ENCODE results near the gene CCDC9.
"Not testable (repeated sequence)": the region's sequence is repeated elsewhere in the genome, so short reads cannot be mapped to it uniquely, and the experiment has no call there.

The CCDC9 gene

GRCh38 chr19:47257411-47258169 is 1.3 kb downstream of the CCDC9 start:
- Histone ChIP-seq H3K9ac (ENCODE audit: low read length) (peak overlapping the region; percentile 73), H3K27me3 (ENCODE audit: control insufficient read depth, insufficient read depth, low read length) (no peaks in the 10 kb centered on the region), H3K4me3 (ENCODE audit: low read length) (peak overlapping the region; percentile 18), H3K9me3 (ENCODE audit: control insufficient read depth, low read length) (no peaks in the 10 kb centered on the region), H3K4me1 (ENCODE audit: control insufficient read depth, insufficient read depth, low read length) (peaks cover 9% of the 10 kb centered on the region), H3K36me3 (ENCODE audit: control insufficient read depth, insufficient read depth, low read length) (peaks cover 5% of the 10 kb centered on the region)

GRCh38 chr19:47258434-47258833 is 2.1 kb downstream of the CCDC9 start:
- Histone ChIP-seq H3K36me3 (ENCODE audit: control insufficient read depth, insufficient read depth, low read length) (peaks cover 5% of the 10 kb centered on the region), H3K4me3 (ENCODE audit: low read length) (peak overlapping the region; percentile 18)

GRCh38 chr19:47258895-47259555 is 2.7 kb downstream of the CCDC9 start:
- Histone ChIP-seq H3K9ac (ENCODE audit: low read length) (no peak overlapping the region), H3K4me1 (ENCODE audit: control insufficient read depth, insufficient read depth, low read length) (peaks cover 9% of the 10 kb centered on the region), H3K4me3 (ENCODE audit: low read length) (no peak overlapping the region), H3K27me3 (ENCODE audit: control insufficient read depth, insufficient read depth, low read length) (no peaks in the 10 kb centered on the region), H3K36me3 (ENCODE audit: control insufficient read depth, insufficient read depth, low read length) (peaks cover 5% of the 10 kb centered on the region), H3K9me3 (ENCODE audit: control insufficient read depth, low read length) (no peaks in the 10 kb centered on the region)

More at GRCh38 chr19:47258434-47258833, 2.1 kb downstream of the CCDC9 start:
- H3K9ac ChIP-seq (ENCODE audit: low read length), result peak overlapping the region; percentile 73
- H3K9me3 ChIP-seq (ENCODE audit: control insufficient read depth, low read length), result no peaks in the 10 kb centered on the region
- H3K27me3 ChIP-seq (ENCODE audit: control insufficient read depth, insufficient read depth, low read length), result no peaks in the 10 kb centered on the region
- H3K4me1 ChIP-seq (ENCODE audit: control insufficient read depth, insufficient read depth, low read length), result peaks cover 9% of the 10 kb centered on the region

GRCh38 chr19:47260476-47260875 is 4.2 kb downstream of the CCDC9 start:
- H3K4me1 ChIP-seq (ENCODE audit: control insufficient read depth, insufficient read depth, low read length), result peaks cover 9% of the 10 kb centered on the region
- H3K4me3 ChIP-seq (ENCODE audit: low read length), result no peak overlapping the region
- peaks cover 5% of the 10 kb centered on the region for H3K36me3 ChIP-seq (ENCODE audit: control insufficient read depth, insufficient read depth, low read length)
- H3K9me3 ChIP-seq (ENCODE audit: control insufficient read depth, low read length), result no peaks in the 10 kb centered on the region
- no peak overlapping the region for H3K9ac ChIP-seq (ENCODE audit: low read length)
- no peaks in the 10 kb centered on the region for H3K27me3 ChIP-seq (ENCODE audit: control insufficient read depth, insufficient read depth, low read length)

- not testable (repeated sequence) for H3K27me3 ChIP-seq (ENCODE audit: control insufficient read depth, insufficient read depth, low read length); H3K4me1 ChIP-seq (ENCODE audit: control insufficient read depth, insufficient read depth, low read length); H3K36me3 ChIP-seq (ENCODE audit: control insufficient read depth, insufficient read depth, low read length); H3K4me3 ChIP-seq (ENCODE audit: low read length); H3K9ac ChIP-seq (ENCODE audit: low read length); H3K9me3 ChIP-seq (ENCODE audit: control insufficient read depth, low read length)
Measured at GRCh38 chr19:47261946-47262793, 5.8 kb downstream of the CCDC9 start.

GRCh38 chr19:47264629-47265028 is 8.3 kb downstream of the CCDC9 start:
- H3K36me3 ChIP-seq (ENCODE audit: control insufficient read depth, insufficient read depth, low read length), result peaks cover 10% of the 10 kb centered on the region

GRCh38 chr19:47266401-47266941 is 10.1 kb downstream of the CCDC9 start:
- Histone ChIP-seq H3K27me3 (ENCODE audit: control insufficient read depth, insufficient read depth, low read length) (no peaks in the 10 kb centered on the region), H3K9ac (ENCODE audit: low read length) (no peak overlapping the region), H3K4me3 (ENCODE audit: low read length) (no peak overlapping the region), H3K4me1 (ENCODE audit: control insufficient read depth, insufficient read depth, low read length) (no peaks in the 10 kb centered on the region), H3K9me3 (ENCODE audit: control insufficient read depth, low read length) (no peaks in the 10 kb centered on the region), H3K36me3 (ENCODE audit: control insufficient read depth, insufficient read depth, low read length) (peaks cover 5% of the 10 kb centered on the region)

More at GRCh38 chr19:47264629-47265028, 8.3 kb downstream of the CCDC9 start:
- Histone ChIP-seq H3K4me1 (ENCODE audit: control insufficient read depth, insufficient read depth, low read length) (no peaks in the 10 kb centered on the region), H3K9ac (ENCODE audit: low read length) (no peak overlapping the region), H3K4me3 (ENCODE audit: low read length) (no peak overlapping the region), H3K9me3 (ENCODE audit: control insufficient read depth, low read length) (no peaks in the 10 kb centered on the region), H3K27me3 (ENCODE audit: control insufficient read depth, insufficient read depth, low read length) (no peaks in the 10 kb centered on the region)

GRCh38 chr19:47267350-47267759 is 11.0 kb downstream of the CCDC9 start:
- Histone ChIP-seq H3K36me3 (ENCODE audit: control insufficient read depth, insufficient read depth, low read length) (peaks cover 5% of the 10 kb centered on the region), H3K9ac (ENCODE audit: low read length) (no peak overlapping the region), H3K9me3 (ENCODE audit: control insufficient read depth, low read length) (no peaks in the 10 kb centered on the region), H3K27me3 (ENCODE audit: control insufficient read depth, insufficient read depth, low read length) (no peaks in the 10 kb centered on the region), H3K4me3 (ENCODE audit: low read length) (no peak overlapping the region), H3K4me1 (ENCODE audit: control insufficient read depth, insufficient read depth, low read length) (no peaks in the 10 kb centered on the region)

- peaks cover 5% of the 10 kb centered on the region for H3K36me3 ChIP-seq (ENCODE audit: control insufficient read depth, insufficient read depth, low read length)
- H3K4me1 ChIP-seq (ENCODE audit: control insufficient read depth, insufficient read depth, low read length), result peaks cover 5% of the 10 kb centered on the region
- no peak overlapping the region for H3K4me3 ChIP-seq (ENCODE audit: low read length)
- H3K27me3 ChIP-seq (ENCODE audit: control insufficient read depth, insufficient read depth, low read length), result no peaks in the 10 kb centered on the region
- no peak overlapping the region for H3K9ac ChIP-seq (ENCODE audit: low read length)
- no peaks in the 10 kb centered on the region for H3K9me3 ChIP-seq (ENCODE audit: control insufficient read depth, low read length)
Measured at GRCh38 chr19:47268028-47268427, 11.7 kb downstream of the CCDC9 start.

- Histone ChIP-seq H3K36me3 (ENCODE audit: control insufficient read depth, insufficient read depth, low read length) (peaks cover 5% of the 10 kb centered on the region), H3K4me3 (ENCODE audit: low read length) (no peak overlapping the region), H3K4me1 (ENCODE audit: control insufficient read depth, insufficient read depth, low read length) (peaks cover 5% of the 10 kb centered on the region), H3K9ac (ENCODE audit: low read length) (no peak overlapping the region), H3K27me3 (ENCODE audit: control insufficient read depth, insufficient read depth, low read length) (no peaks in the 10 kb centered on the region), H3K9me3 (ENCODE audit: control insufficient read depth, low read length) (no peaks in the 10 kb centered on the region)
Measured at GRCh38 chr19:47269596-47269995, 13.3 kb downstream of the CCDC9 start.

GRCh38 chr19:47270408-47270807 is 14.1 kb downstream of the CCDC9 start:
- H3K9me3 ChIP-seq (ENCODE audit: control insufficient read depth, low read length), result no peaks in the 10 kb centered on the region
- H3K9ac ChIP-seq (ENCODE audit: low read length), result no peak overlapping the region
- H3K36me3 ChIP-seq (ENCODE audit: control insufficient read depth, insufficient read depth, low read length), result peaks cover 5% of the 10 kb centered on the region
- H3K4me3 ChIP-seq (ENCODE audit: low read length), result no peak overlapping the region
- no peaks in the 10 kb centered on the region for H3K27me3 ChIP-seq (ENCODE audit: control insufficient read depth, insufficient read depth, low read length)
- H3K4me1 ChIP-seq (ENCODE audit: control insufficient read depth, insufficient read depth, low read length), result peaks cover 10% of the 10 kb centered on the region

Measured in mucosa of stomach (tissue), 1 donor.